Gastroesophageal sphincter (tissue), 4 donors: Measurements from ENCODE around the gene ITM2B. TPM values are rescaled to one million over a fixed set of nuclear protein-coding genes. Genes with fewer than 3 reads are reported as not detected.

Experiments used
- ATAC-seq: fragments of 150-250 bp; one replicate; pipeline ENCODE4 v1.9.1; 2016; ENCODE audit warnings: mild to moderate bottlenecking, moderate library complexity
- H3K27ac ChIP-seq, 4 donors: fragments of 200-600 bp; sonication (generic) in 3 of 4; 1 replicate in 3 of 4; 2 replicates in 1 of 4; pipeline ENCODE4 v1.5.1; 2016 to 2019
- H3K27me3 ChIP-seq: fragments of 200-600 bp; sonication (generic); one replicate; pipeline ENCODE4 v1.5.1; 2019
- H3K36me3 ChIP-seq, 2 donors: fragments of 200-600 bp; sonication (generic); one replicate each; pipeline ENCODE4 v1.5.1; 2019; ENCODE audit warnings: control low read depth in 1 of 2
- H3K4me1 ChIP-seq, 3 donors: fragments of 200-600 bp; sonication (generic); 1 replicate in 2 of 3; 2 replicates in 1 of 3; pipeline ENCODE4 v1.5.1; 2016 to 2019; ENCODE audit warnings: control low read depth in 2 of 3
- H3K4me3 ChIP-seq, 2 donors: fragments of 200-600 bp; sonication (generic); one replicate each; pipeline ENCODE4 v1.5.1; 2019; ENCODE audit warnings: mild to moderate bottlenecking in 1 of 2, moderate library complexity in 1 of 2
- H3K9me3 ChIP-seq, 3 donors: fragments of 200-600 bp; sonication (generic); one replicate each; pipeline ENCODE4 v1.5.1; 2017 to 2019; ENCODE audit warnings: control low read depth in 2 of 3
- EP300 ChIP-seq: sonication (generic); formaldehyde crosslinking; IDR thresholded peaks from one replicate; pipeline ENCODE4 v1.6.1; 2017; ENCODE audit warnings: antibody characterized with exemption, mild to moderate bottlenecking
- POLR2A ChIP-seq, 2 donors: fragments of 450-650 bp; IDR thresholded peaks; one replicate each; pipeline ENCODE4 v1.6.1; 2017; ENCODE audit warnings: antibody characterized with exemption in 2 of 2, mild to moderate bottlenecking in 2 of 2, moderate library complexity in 1 of 2
- POLR2AphosphoS5 ChIP-seq: sonication (generic); formaldehyde crosslinking; IDR thresholded peaks from one replicate; pipeline ENCODE4 v1.6.1; 2017; ENCODE audit warnings: antibody characterized with exemption
- WGBS, 2 donors: methylation state at CpG; one replicate each; pipeline ENCODE4 v1.1.5; 2018; ENCODE audit warnings: low coverage in 1 of 2; 5-methylcytosine and 5-hydroxymethylcytosine counted together
- total RNA-seq, 4 donors: library from RNA; depleted of rRNA; stranded (reverse); fragments of >200 nt; gene quantifications; one replicate each; pipeline ENCODE4 v1.1.0, GENCODE V29; 2016
- TF ChIP-seq, protein P1 (sequence below), 4 experiments: fragments of 200-600 bp in 2 of 4; fragments of 450-650 bp in 2 of 4; sonication (generic) in 1 of 4; IDR thresholded peaks; one replicate each; pipeline ENCODE4 v1.5.1; 2017 to 2019; ENCODE audit warnings: antibody characterized with exemption in 4 of 4, mild to moderate bottlenecking in 2 of 4, moderate library complexity in 2 of 4

The ITM2B gene
- total RNA-seq, 4 donors from 2014 or later = 263 to 380 (median 300) TPM

GRCh38 chr13:48242677-48243076, 9.7 kb downstream of the ITM2B start:
- no peaks in the 10 kb centered on the region for H3K9me3 ChIP-seq
- H3K27me3 ChIP-seq = no peaks in the 10 kb centered on the region
- WGBS, 2 donors = 90% methylated on average over 1 of the region's 1 CpG; no CpG with 5 or more reads in 1 of the 2 donors
- TF ChIP-seq EP300 (no peak), POLR2A (IDR thresholded peaks at IDR 0.05) (no peak), POLR2AphosphoS5 (no peak)
- TF ChIP-seq, protein P1, sequence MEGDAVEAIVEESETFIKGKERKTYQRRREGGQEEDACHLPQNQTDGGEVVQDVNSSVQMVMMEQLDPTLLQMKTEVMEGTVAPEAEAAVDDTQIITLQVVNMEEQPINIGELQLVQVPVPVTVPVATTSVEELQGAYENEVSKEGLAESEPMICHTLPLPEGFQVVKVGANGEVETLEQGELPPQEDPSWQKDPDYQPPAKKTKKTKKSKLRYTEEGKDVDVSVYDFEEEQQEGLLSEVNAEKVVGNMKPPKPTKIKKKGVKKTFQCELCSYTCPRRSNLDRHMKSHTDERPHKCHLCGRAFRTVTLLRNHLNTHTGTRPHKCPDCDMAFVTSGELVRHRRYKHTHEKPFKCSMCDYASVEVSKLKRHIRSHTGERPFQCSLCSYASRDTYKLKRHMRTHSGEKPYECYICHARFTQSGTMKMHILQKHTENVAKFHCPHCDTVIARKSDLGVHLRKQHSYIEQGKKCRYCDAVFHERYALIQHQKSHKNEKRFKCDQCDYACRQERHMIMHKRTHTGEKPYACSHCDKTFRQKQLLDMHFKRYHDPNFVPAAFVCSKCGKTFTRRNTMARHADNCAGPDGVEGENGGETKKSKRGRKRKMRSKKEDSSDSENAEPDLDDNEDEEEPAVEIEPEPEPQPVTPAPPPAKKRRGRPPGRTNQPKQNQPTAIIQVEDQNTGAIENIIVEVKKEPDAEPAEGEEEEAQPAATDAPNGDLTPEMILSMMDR (IDR thresholded peaks at IDR 0.05) = no peak
- H3K27ac ChIP-seq = no peak overlapping the region
- no peak for ATAC-seq
- peaks cover 0 to 89% (median 0%) of the 10 kb centered on the region in 3 donors for H3K4me1 ChIP-seq
- peaks cover 0 to 8% of the 10 kb centered on the region in 2 donors for H3K36me3 ChIP-seq
- H3K4me3 ChIP-seq = no peak overlapping the region

- Histone ChIP-seq H3K27ac (no peak overlapping the region), H3K4me1 (peaks cover 0 to 84% (median 0%) of the 10 kb centered on the region in 3 donors), H3K9me3 (no peaks in the 10 kb centered on the region), H3K27me3 (no peaks in the 10 kb centered on the region), H3K4me3 (no peak overlapping the region), H3K36me3 (peaks cover 0 to 8% of the 10 kb centered on the region in 2 donors)
- TF ChIP-seq, protein P1 (IDR thresholded peaks at IDR 0.05) = no peak
- TF ChIP-seq POLR2AphosphoS5 (no peak), EP300 (no peak), POLR2A (IDR thresholded peaks at IDR 0.05) (no peak)
- no peak for ATAC-seq
- WGBS, 2 donors = 56 to 63% methylated on average over 1 of the region's 1 CpG
Measured at GRCh38 chr13:48244159-48244558, 11.2 kb downstream of the ITM2B start.

DNA sequence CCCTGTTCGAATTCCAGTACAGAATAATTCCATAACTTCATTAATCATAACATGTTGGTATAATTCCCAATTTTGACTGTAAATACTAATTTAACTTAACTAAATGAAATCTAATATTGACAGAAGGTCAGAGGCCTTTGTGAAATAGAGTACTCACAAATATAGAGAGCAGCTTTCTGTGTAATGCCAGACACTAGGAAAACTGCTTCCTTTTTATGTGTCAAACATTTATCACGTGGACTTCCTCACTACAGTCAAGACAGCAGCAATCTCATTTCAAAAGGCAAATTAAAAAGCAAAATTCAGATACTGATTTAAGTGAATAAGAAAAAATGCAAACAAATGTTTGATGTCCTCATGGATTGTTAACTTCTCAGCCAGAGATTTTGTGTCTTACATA, 13.1 kb downstream of the ITM2B start:
- no peaks in the 10 kb centered on the region for H3K27me3 ChIP-seq
- no peak overlapping the region for H3K27ac ChIP-seq
- H3K4me1 ChIP-seq = peaks cover 0 to 76% (median 0%) of the 10 kb centered on the region in 3 donors
- H3K36me3 ChIP-seq = no peaks in the 10 kb centered on the region
- ATAC-seq = no peak
- H3K9me3 ChIP-seq = no peaks in the 10 kb centered on the region
- 39 to 41% methylated on average over 2 of the region's 2 CpGs for WGBS, 2 donors
- no peak overlapping the region for H3K4me3 ChIP-seq
- TF ChIP-seq POLR2AphosphoS5 = no peak
- TF ChIP-seq POLR2A (IDR thresholded peaks at IDR 0.05) = no peak
- TF ChIP-seq, protein P1 (IDR thresholded peaks at IDR 0.05) = no peak
- TF ChIP-seq EP300 = no peak

GRCh38 chr13:48249018-48249417, 16.0 kb downstream of the ITM2B start:
- peaks cover 7 to 77% (median 7%) of the 10 kb centered on the region in 3 donors for H3K4me1 ChIP-seq
- no peak overlapping the region for H3K27ac ChIP-seq
- no peak for ATAC-seq
- H3K27me3 ChIP-seq = no peaks in the 10 kb centered on the region
- H3K4me3 ChIP-seq = no peak overlapping the region
- 84 to 87% methylated on average over 2 of the region's 2 CpGs for WGBS, 2 donors
- no peaks in the 10 kb centered on the region for H3K9me3 ChIP-seq
- no peaks in the 10 kb centered on the region for H3K36me3 ChIP-seq
- TF ChIP-seq POLR2A (IDR thresholded peaks at IDR 0.05) (no peak), POLR2AphosphoS5 (no peak), EP300 (no peak)
- TF ChIP-seq, protein P1 (IDR thresholded peaks at IDR 0.05) = no peak

GRCh38 chr13:48251611-48252081, 18.6 kb downstream of the ITM2B start:
- no peaks in the 10 kb centered on the region for H3K9me3 ChIP-seq
- peak; percentile 62 for ATAC-seq
- peaks cover 7 to 21% of the 10 kb centered on the region in 2 donors for H3K36me3 ChIP-seq
- H3K4me1 ChIP-seq = peaks cover 9 to 74% (median 10%) of the 10 kb centered on the region in 3 donors
- peak overlapping the region in 3 of 4 donors; percentile 5 to 51 (median 42) for H3K27ac ChIP-seq
- H3K4me3 ChIP-seq = no peak overlapping the region
- TF ChIP-seq, protein P1 (IDR thresholded peaks at IDR 0.05) = no peak
- no peak for TF ChIP-seq EP300
- TF ChIP-seq POLR2AphosphoS5 = no peak
- TF ChIP-seq POLR2A (IDR thresholded peaks at IDR 0.05) = no peak
- H3K27me3 ChIP-seq = no peaks in the 10 kb centered on the region
- WGBS, 2 donors = 49 to 63% methylated on average over 3 of the region's 3 CpGs
